NCI-H1048 (cell line): ENCODE data around the gene F12.

ENCODE experiments used
- DNase-seq: peaks from one replicate; lab custom pipeline; 2025; lab: John Stamatoyannopoulos, UW

The F12 gene

DNA sequence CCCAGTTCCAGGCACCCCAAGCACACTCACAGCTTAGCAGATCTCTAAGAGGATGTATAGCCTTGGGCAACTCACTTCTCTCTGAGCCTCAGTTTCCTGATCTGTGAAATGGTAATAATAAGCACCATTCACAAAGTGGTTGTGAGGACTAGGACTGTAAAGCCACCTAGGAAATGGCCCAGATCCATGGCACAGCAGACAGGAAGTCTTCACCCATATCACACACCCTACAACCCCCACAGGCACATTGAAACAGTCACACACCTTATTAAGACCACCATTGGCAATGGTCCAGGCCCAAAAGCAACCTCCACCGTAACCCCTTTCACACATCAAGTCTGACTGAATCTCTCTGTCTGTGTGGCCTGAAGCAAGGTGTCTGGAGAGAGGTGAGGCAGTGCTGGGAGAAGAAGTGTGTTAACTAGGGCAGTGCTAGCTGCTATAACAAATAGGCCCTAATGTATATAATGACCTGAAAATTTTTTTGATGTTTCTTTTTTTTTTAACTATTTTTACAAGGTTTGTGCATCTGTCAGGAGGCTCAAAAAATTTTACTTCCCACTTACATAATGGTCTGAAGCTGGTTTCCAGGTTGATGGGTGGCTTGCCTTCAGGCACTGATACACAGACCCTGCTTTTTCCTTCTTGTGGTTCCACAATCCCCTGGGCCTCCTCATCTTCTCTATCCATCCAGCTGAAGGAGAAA is 54.0 kb downstream of the F12 start:
- no peak for DNase-seq

DNA sequence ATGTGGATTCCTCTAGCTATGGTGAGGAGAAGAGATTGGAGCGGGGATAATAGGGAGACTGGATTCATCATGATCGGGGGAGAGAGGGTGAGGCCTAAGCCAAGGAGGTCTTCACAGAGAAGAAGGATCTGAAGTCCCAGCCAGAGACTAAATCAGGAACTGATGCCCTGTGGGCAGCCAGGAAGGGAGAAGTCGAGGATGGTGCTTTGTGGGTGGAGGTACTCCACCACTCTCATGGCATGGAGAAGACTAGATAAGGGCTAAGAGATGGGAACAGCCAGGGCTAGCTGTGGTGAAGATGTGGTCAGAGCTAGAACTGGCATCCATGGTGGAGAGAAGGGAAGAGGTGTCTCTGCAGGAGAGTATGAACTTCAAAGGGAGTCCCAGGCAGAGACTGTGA is 54.7 kb downstream of the F12 start:
- DNase-seq = no peak

DNA sequence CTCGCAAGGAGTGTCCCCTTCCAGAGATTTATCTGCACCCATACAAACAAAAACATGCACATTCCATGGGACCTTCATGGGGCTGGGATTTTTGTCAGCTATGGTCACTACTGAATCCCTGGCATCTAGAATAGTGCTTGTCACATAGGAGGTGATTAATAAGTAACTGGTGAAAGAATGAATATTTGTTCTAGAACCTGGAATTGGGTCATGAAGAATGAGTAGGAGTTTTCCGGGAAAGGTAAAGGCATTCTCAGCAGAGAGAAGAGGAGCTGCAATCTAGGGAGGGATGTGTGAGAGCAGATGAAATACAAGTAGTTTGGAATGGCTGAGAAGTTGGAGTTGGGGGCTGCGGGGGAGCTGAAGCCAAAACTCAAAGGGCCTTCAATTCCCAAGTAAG is 55.1 kb downstream of the F12 start:
- no peak for DNase-seq

DNA sequence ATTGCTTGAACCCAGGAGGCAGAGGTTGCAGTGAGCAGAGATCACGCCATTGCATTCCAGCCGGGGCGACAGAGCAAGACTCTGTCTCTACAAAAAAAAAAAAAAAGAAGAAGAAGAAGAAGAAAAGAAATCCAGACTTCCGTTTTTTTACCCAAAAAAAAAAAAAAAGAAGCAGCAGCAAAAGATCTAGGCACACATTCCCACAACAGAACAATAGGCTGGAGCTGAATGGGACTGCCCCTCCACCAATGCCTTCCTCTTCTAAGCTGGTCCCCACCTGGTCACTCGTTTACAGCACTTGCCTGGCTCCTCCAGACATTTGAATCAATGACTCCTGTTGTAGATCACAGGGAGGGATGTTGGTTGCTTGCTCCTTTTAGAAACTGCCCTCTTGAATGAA is 56.3 kb downstream of the F12 start:
- no peak for DNase-seq
